ENCODE measurements around the gene PRSS53. TPM values are rescaled to one million over a fixed set of nuclear protein-coding genes. Genes with fewer than 3 reads are reported as not detected.
A peak's percentile ranks its signal among the peaks of the same experiment; 100 is the strongest.

The PRSS53 gene
- total and polyA plus RNA-seq, 4 donors: 1.4 to 2.3 (median 1.9) TPM

GRCh38 chr16:31033709-31034492, 54.8 kb downstream of the PRSS53 start:
- Histone ChIP-seq H3K4me1 (ENCODE audit: control insufficient read depth in 5 of 5, insufficient read depth in 5 of 5, low read length in 5 of 5) (peaks cover 4 to 12% (median 9%) of the 10 kb centered on the region in 5 donors), H3K9ac (ENCODE audit: insufficient read depth in 1 of 2, low read length in 2 of 2) (peak overlapping the region in 1 of 2 donors; percentile 64), H3K27me3 (ENCODE audit: control insufficient read depth in 3 of 3, insufficient read depth in 3 of 3, low read length in 2 of 3) (no peaks in the 10 kb centered on the region), H3K9me3 (ENCODE audit: control insufficient read depth in 4 of 4, insufficient read depth in 3 of 4, low read length in 3 of 4) (no peaks in the 10 kb centered on the region), H3K36me3 (ENCODE audit: control insufficient read depth in 4 of 4, insufficient read depth in 4 of 4, low read length in 4 of 4) (peaks cover 0 to 18% (median 12%) of the 10 kb centered on the region in 4 donors), H3K27ac (ENCODE audit: low read depth in 1 of 2, low read length in 1 of 2) (peak overlapping the region; percentile 90 to 97), H3K4me3 (peak overlapping the region; percentile 98)
- 0 to 1% methylated on average over 47 of the region's 47 CpGs for WGBS, 2 donors
- ATAC-seq (ENCODE audit: insufficient read depth, low FRiP score): peak; percentile 79
- DNase-seq: peak; percentile 86 to 89 (median 87)
- no peak for TF ChIP-seq CTCF (IDR thresholded peaks at IDR 0.05; ENCODE audit: control extremely low read depth, extremely low read depth)

Other genes with a start within 250 kb of the PRSS53 start
- 10 to 100 TPM; 25.7 to 30.9 TPM for gene BCL7C, start 194.9 kb downstream of the PRSS53 start, total RNA-seq
- gene BCL7C, start 194.9 kb downstream of the PRSS53 start, polyA plus RNA-seq: 10 to 100 TPM; 18.2 to 51.8 TPM
- 1 to 10 TPM; 4.7 to 9.8 TPM for gene CTF1, start 192.3 kb downstream of the PRSS53 start, total RNA-seq
- 1 to 10 TPM; 3.3 to 5.6 TPM for gene CTF1, start 192.3 kb downstream of the PRSS53 start, polyA plus RNA-seq
- gene FBXL19, start 165.4 kb downstream of the PRSS53 start, total RNA-seq: 10 to 100 TPM; 10.6 to 17.3 TPM
- 10 to 100 TPM; 10.3 to 15.8 TPM for gene FBXL19, start 165.4 kb downstream of the PRSS53 start, polyA plus RNA-seq
- gene ORAI3, start 139.9 kb downstream of the PRSS53 start, total RNA-seq: 10 to 100 TPM; 23.9 to 27.4 TPM
- 10 to 100 TPM; 20.2 to 23.3 TPM for gene ORAI3, start 139.9 kb downstream of the PRSS53 start, polyA plus RNA-seq
- gene SETD1A, start 131.2 kb downstream of the PRSS53 start, total RNA-seq: 10 to 100 TPM in 1 of 2 donors, 1 to 10 TPM in 1; 7.4 to 22.0 TPM
- 10 to 100 TPM in 1 of 2 donors, 1 to 10 TPM in 1; 8.7 to 13.1 TPM for gene SETD1A, start 131.2 kb downstream of the PRSS53 start, polyA plus RNA-seq
- 10 to 100 TPM in 1 of 2 donors, 1 to 10 TPM in 1; 6.2 to 34.5 TPM for gene HSD3B7, start 103.7 kb downstream of the PRSS53 start, total RNA-seq
- 10 to 100 TPM; 20.2 to 21.1 TPM for gene HSD3B7, start 103.7 kb downstream of the PRSS53 start, polyA plus RNA-seq
- under 1 TPM; 0.17 to 0.64 TPM for gene STX1B, start 78.3 kb downstream of the PRSS53 start, total RNA-seq
- gene STX1B, start 78.3 kb downstream of the PRSS53 start, polyA plus RNA-seq: under 1 TPM; 0.33 to 0.49 TPM
- 10 to 100 TPM; 41.6 to 81.1 TPM for gene STX4, start 55.4 kb downstream of the PRSS53 start, total RNA-seq
- gene STX4, start 55.4 kb downstream of the PRSS53 start, polyA plus RNA-seq: 10 to 100 TPM; 90.4 to 98.3 TPM
- 10 to 100 TPM in 1 of 2 donors, 1 to 10 TPM in 1; 4.0 to 13.2 TPM for gene ZNF668, start 14.7 kb downstream of the PRSS53 start, total RNA-seq
- 10 to 100 TPM; 10.7 TPM for gene ZNF668, start 14.7 kb downstream of the PRSS53 start, polyA plus RNA-seq
- gene ZNF646, start 14.5 kb downstream of the PRSS53 start, total RNA-seq: 10 to 100 TPM; 12.7 to 20.5 TPM
- 10 to 100 TPM in 1 of 2 donors, 1 to 10 TPM in 1; 8.4 to 12.2 TPM for gene ZNF646, start 14.5 kb downstream of the PRSS53 start, polyA plus RNA-seq
- gene VKORC1, start 5.9 kb upstream of the PRSS53 start, total RNA-seq: 10 to 100 TPM; 49.4 to 74.3 TPM
- 100 to 1,000 TPM in 1 of 2 donors, 10 to 100 TPM in 1; 66.8 to 118 TPM for gene VKORC1, start 5.9 kb upstream of the PRSS53 start, polyA plus RNA-seq
- 10 to 100 TPM; 20.3 to 47.6 TPM for gene BCKDK, start 19.4 kb upstream of the PRSS53 start, total RNA-seq
- 10 to 100 TPM; 16.2 to 61.8 TPM for gene BCKDK, start 19.4 kb upstream of the PRSS53 start, polyA plus RNA-seq
- 10 to 100 TPM; 53.0 to 68.2 TPM for gene KAT8, start 28.7 kb upstream of the PRSS53 start, total RNA-seq
- gene KAT8, start 28.7 kb upstream of the PRSS53 start, polyA plus RNA-seq: 10 to 100 TPM; 53.5 to 73.2 TPM
- 100 to 1,000 TPM in 1 of 2 donors, 10 to 100 TPM in 1; 84.4 to 127 TPM for gene PRSS8, start 46.8 kb upstream of the PRSS53 start, total RNA-seq
- 10 to 100 TPM; 83.2 to 95.3 TPM for gene PRSS8, start 46.8 kb upstream of the PRSS53 start, polyA plus RNA-seq
- 1 to 10 TPM in 1 of 2 donors, under 1 TPM in 1; 0.43 to 4.2 TPM for gene PRSS36, start 61.1 kb upstream of the PRSS53 start, total RNA-seq
- 1 to 10 TPM; 2.6 to 3.6 TPM for gene PRSS36, start 61.1 kb upstream of the PRSS53 start, polyA plus RNA-seq
- gene FUS, start 91.2 kb upstream of the PRSS53 start, total RNA-seq: 100 to 1,000 TPM; 110 to 272 TPM
- 100 to 1,000 TPM; 237 to 248 TPM for gene FUS, start 91.2 kb upstream of the PRSS53 start, polyA plus RNA-seq
- 10 to 100 TPM; 24.1 to 77.8 TPM for gene PYCARD, start 113.8 kb upstream of the PRSS53 start, total RNA-seq
- gene PYCARD, start 113.8 kb upstream of the PRSS53 start, polyA plus RNA-seq: 100 to 1,000 TPM in 1 of 2 donors, 10 to 100 TPM in 1; 62.3 to 119 TPM
- under 1 TPM in 1 of 2 donors, not detected in 1; 0.09 TPM for gene TRIM72, start 125.2 kb upstream of the PRSS53 start, total RNA-seq
- gene TRIM72, start 125.2 kb upstream of the PRSS53 start, polyA plus RNA-seq: under 1 TPM; 0.02 to 0.03 TPM
- not detected for gene PYDC1, start 128.2 kb upstream of the PRSS53 start, total RNA-seq
- not detected for gene PYDC1, start 128.2 kb upstream of the PRSS53 start, polyA plus RNA-seq
- 10 to 100 TPM; 11.0 to 56.2 TPM for gene ITGAM, start 171.0 kb upstream of the PRSS53 start, total RNA-seq
- gene ITGAM, start 171.0 kb upstream of the PRSS53 start, polyA plus RNA-seq: 10 to 100 TPM in 1 of 2 donors, 1 to 10 TPM in 1; 9.2 to 84.0 TPM